CD8-positive, alpha-beta memory T cell (primary cell): Measurements from ENCODE around the gene RAB35. TPM values are rescaled to one million over a fixed set of nuclear protein-coding genes. Genes with fewer than 3 reads are reported as not detected.
A peak's percentile ranks its signal among the peaks of the same experiment; 100 is the strongest.

Experiments
- CTCF ChIA-PET: fragments of 350-600 bp; sonication (Branson Sonifier 250); formaldehyde crosslinking; loops from one replicate; lab custom pipeline; 2021; ENCODE audit warnings: antibody characterized with exemption; lab: Charles Lee
- POLR2A ChIA-PET: fragments of 350-600 bp; sonication (Branson Sonifier 250); formaldehyde crosslinking; loops from one replicate; lab custom pipeline; 2021; ENCODE audit warnings: antibody characterized with exemption; lab: Charles Lee
- DNase-seq, 5 donors: peaks; one replicate each; pipeline versions ENCODE4 v3.0.0 to v3.0.0-alpha.2; 2020 to 2022; ENCODE audit warnings: mixed read lengths in 1 of 5
- H3K27ac ChIP-seq: one replicate; pipeline ENCODE4 v1.7.0; 2013; ENCODE audit warnings: low read depth, mild to moderate bottlenecking, low read length, moderate library complexity
- H3K27me3 ChIP-seq: 2 replicates; pipeline ENCODE4 v1.7.0; 2013; ENCODE audit warnings: low read length, mild to moderate bottlenecking; ENCODE audit not compliant: insufficient read depth, poor library complexity, severe bottlenecking
- H3K36me3 ChIP-seq: 2 replicates; pipeline ENCODE4 v1.7.0; 2013; ENCODE audit warnings: mild to moderate bottlenecking, low read length, moderate library complexity; ENCODE audit not compliant: insufficient read depth
- H3K4me1 ChIP-seq: 2 replicates; pipeline ENCODE4 v1.7.0; 2013; ENCODE audit warnings: mild to moderate bottlenecking, low read length, moderate library complexity; ENCODE audit not compliant: insufficient read depth
- H3K4me3 ChIP-seq: 2 replicates; pipeline ENCODE4 v1.7.0; 2013; ENCODE audit warnings: mild to moderate bottlenecking, low read length
- H3K9me3 ChIP-seq: 2 replicates; pipeline ENCODE4 v1.7.0; 2013; ENCODE audit warnings: mild to moderate bottlenecking, low read length
- H3K27ac Mint-ChIP-seq, 8 donors: one replicate each; pipeline ENCODE4 v1.8.0; 2020 to 2021; ENCODE audit warnings: mixed read lengths in 8 of 8, mild to moderate bottlenecking in 6 of 8, inconsistent platforms in 3 of 8, moderate library complexity in 3 of 8
- H3K27me3 Mint-ChIP-seq, 2 donors: one replicate each; pipeline ENCODE4 v1.8.0; 2020 to 2021; ENCODE audit warnings: mixed read lengths in 2 of 2, mild to moderate bottlenecking in 1 of 2, moderate library complexity in 1 of 2
- H3K36me3 Mint-ChIP-seq, 3 donors: one replicate each; pipeline ENCODE4 v1.8.0; 2020 to 2021; ENCODE audit warnings: mixed read lengths in 3 of 3, inconsistent platforms in 1 of 3, mild to moderate bottlenecking in 1 of 3
- H3K4me1 Mint-ChIP-seq, 3 donors: one replicate each; pipeline ENCODE4 v1.8.0; 2020 to 2021; ENCODE audit warnings: mixed read lengths in 3 of 3, inconsistent platforms in 1 of 3, mild to moderate bottlenecking in 1 of 3
- H3K4me3 Mint-ChIP-seq, 7 donors: one replicate each; pipeline ENCODE4 v1.8.0; 2020 to 2021; ENCODE audit warnings: mixed read lengths in 7 of 7, mild to moderate bottlenecking in 6 of 7, moderate library complexity in 4 of 7, inconsistent platforms in 2 of 7
- H3K9me3 Mint-ChIP-seq, 5 donors: one replicate each; pipeline ENCODE4 v1.8.0; 2020 to 2022; ENCODE audit warnings: mixed read lengths in 5 of 5, mild to moderate bottlenecking in 3 of 5, moderate library complexity in 2 of 5, inconsistent platforms in 1 of 5
- polyA plus RNA-seq: library from polyadenylated mRNA; unstranded; fragments of 300-500 nt; fragmentation: Illumina TruSeq; gene quantifications from one replicate; pipeline ENCODE4 v1.2.3, GENCODE V29; 2021
- total RNA-seq, 2 experiments: library from RNA; stranded (reverse); gene quantifications; one replicate each; pipeline ENCODE4 v1.2.3, GENCODE V29; 2021

RAB35 gene
- total and polyA plus RNA-seq, 3 experiments from 2014 or later, result 26.9 to 77.8 (median 66.8) TPM

DNA sequence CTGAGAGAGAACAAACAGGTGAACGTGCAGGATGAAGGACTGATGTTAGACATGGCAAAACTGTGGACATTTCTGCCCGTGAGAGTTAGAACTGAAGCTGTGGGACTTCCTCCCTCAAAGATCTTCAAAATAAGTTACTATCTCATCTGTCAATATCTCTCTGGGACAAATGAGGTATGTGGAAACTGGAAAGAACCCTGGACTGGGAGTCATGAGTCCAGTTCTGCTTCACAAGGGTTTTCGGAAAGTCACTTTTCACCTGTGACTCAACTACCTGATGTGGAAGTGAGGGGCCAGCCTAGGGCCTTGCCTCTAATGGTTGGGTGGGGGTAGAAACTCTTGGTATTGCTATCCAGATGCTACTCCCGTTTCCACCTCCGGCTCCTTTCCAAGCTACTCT is 47.3 kb downstream of the RAB35 start:
- Mint-ChIP-seq H3K9me3 (no peaks in the 10 kb centered on the region), H3K36me3 (peaks cover 0 to 90% (median 23%) of the 10 kb centered on the region in 3 donors), H3K4me3 (no peak overlapping the region), H3K27me3 (no peaks in the 10 kb centered on the region), H3K27ac (peak overlapping the region in 1 of 8 donors; percentile 66), H3K4me1 (peaks cover under 1 to 10% (median 8%) of the 10 kb centered on the region in 3 donors)
- H3K27me3 ChIP-seq, result no peaks in the 10 kb centered on the region
- peaks cover 2% of the 10 kb centered on the region for H3K4me1 ChIP-seq
- DNase-seq, result no peak
- ChIA-PET POLR2A (no interaction called here), CTCF (interaction anchor here (0.6 kb wide), 1 partner anchor 18 kb away, joined by 3 read pairs; no protein-coding TSS in a partner anchor)
- H3K36me3 ChIP-seq, result peaks cover 18% of the 10 kb centered on the region
- no peak overlapping the region for H3K27ac ChIP-seq
- H3K4me3 ChIP-seq, result no peak overlapping the region
- no peaks in the 10 kb centered on the region for H3K9me3 ChIP-seq

DNA sequence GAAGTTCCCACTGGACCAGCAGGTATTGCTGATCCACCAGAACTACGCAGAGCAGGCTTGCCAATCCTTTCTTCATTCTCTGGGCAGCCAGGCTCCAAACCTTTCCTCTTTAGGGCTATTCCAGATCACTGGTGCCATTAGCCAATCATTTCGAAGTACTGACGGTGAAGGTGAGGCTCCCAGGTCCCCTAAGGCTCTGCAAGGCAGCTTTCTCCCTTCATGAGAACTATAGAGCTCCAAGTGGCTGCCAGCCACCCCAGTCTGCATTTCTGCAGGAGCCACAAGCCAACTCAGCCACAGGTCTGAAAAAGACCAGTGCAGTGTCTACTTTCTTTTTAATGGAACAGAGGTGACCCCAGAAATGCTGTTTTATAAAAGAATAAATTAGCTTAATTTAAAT is 48.7 kb downstream of the RAB35 start:
- no peak overlapping the region for H3K4me3 ChIP-seq
- DNase-seq, result no peak
- Mint-ChIP-seq H3K4me1 (peaks cover 1 to 6% (median 4%) of the 10 kb centered on the region in 3 donors), H3K27me3 (no peaks in the 10 kb centered on the region), H3K9me3 (no peaks in the 10 kb centered on the region), H3K27ac (peak overlapping the region in 4 of 8 donors; percentile 44 to 74 (median 57)), H3K36me3 (peaks cover 0 to 92% (median 20%) of the 10 kb centered on the region in 3 donors), H3K4me3 (no peak overlapping the region)
- no peaks in the 10 kb centered on the region for H3K9me3 ChIP-seq
- no peaks in the 10 kb centered on the region for H3K4me1 ChIP-seq
- peaks cover 23% of the 10 kb centered on the region for H3K36me3 ChIP-seq
- H3K27ac ChIP-seq, result no peak overlapping the region
- POLR2A ChIA-PET, result no interaction called here
- CTCF ChIA-PET, result no interaction called here
- H3K27me3 ChIP-seq, result no peaks in the 10 kb centered on the region

DNA sequence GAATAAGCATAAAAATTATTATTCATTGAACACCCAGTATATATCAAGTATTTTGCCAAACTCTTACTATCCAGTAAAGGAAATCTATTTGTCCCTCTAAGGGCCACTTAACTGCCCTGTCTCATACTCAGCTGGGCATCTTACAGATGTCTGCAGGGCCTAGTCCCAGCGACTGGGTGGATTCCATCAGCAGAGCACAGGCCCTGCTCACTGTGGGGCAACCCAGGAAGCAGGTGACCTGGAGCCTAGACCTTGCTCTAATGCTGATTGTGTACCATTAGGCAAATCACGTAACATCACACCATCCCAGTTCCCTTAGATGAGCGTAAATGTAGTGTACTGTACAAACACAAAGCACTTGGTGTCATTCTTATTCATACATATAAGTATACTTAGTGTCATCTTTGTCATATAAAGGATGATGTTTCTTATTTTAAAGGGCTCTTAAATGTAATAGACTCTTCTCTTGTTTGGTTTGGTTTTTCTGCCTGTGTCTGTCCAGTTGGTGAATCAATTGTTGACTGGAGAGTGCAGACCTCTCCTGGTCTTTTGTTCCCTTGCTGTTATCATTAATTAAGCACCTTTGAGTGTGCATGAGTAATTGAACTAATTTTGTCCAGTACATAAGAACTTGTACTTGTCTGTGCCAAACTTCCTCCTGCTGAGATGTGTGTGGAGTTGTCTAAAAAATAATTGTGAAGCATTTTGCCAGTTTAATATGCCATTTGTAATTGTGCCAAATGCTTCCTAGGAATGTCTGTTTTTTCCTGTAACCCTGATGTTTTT is 49.3 kb downstream of the RAB35 start:
- ChIA-PET CTCF (interaction anchor here (1.1 kb wide), 1 partner anchor 20 kb away, joined by 3 read pairs; no protein-coding TSS in a partner anchor), POLR2A (no interaction called here)
- Mint-ChIP-seq H3K36me3 (peaks cover 0 to 92% (median 18%) of the 10 kb centered on the region in 3 donors), H3K9me3 (no peaks in the 10 kb centered on the region), H3K4me1 (peaks cover 4 to 6% (median 5%) of the 10 kb centered on the region in 3 donors), H3K4me3 (no peak overlapping the region), H3K27ac (peak overlapping the region in 7 of 8 donors; percentile 6 to 74 (median 52)), H3K27me3 (no peaks in the 10 kb centered on the region)
- Histone ChIP-seq H3K27me3 (no peaks in the 10 kb centered on the region), H3K27ac (no peak overlapping the region), H3K4me1 (no peaks in the 10 kb centered on the region), H3K9me3 (no peaks in the 10 kb centered on the region), H3K4me3 (no peak overlapping the region), H3K36me3 (peaks cover 19% of the 10 kb centered on the region)
- DNase-seq, result no peak

DNA sequence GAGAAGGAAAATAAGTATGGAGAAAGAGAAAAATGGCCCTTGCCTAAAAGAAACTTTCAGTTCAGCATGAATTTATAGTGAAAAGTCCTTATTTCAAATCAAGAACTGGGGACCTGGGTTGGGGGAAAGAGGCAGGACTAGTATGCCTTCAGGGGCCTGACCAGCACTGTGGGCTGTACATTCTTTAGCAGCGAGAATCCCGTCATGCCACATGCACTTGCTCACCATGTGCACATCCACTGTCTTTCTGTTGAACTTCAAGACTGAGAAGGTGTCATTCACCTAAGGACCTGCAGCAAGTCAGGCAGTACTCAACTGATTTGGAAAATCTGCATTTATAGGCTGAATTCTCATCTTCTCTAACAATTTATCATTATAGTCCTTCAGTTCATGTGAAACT is 50.2 kb downstream of the RAB35 start:
- Mint-ChIP-seq H3K9me3 (no peaks in the 10 kb centered on the region), H3K27me3 (no peaks in the 10 kb centered on the region), H3K36me3 (peaks cover 0 to 92% (median 16%) of the 10 kb centered on the region in 3 donors), H3K4me1 (peaks cover 4 to 9% (median 6%) of the 10 kb centered on the region in 3 donors), H3K4me3 (no peak overlapping the region), H3K27ac (peak overlapping the region in 2 of 8 donors; percentile 54 to 78)
- Histone ChIP-seq H3K4me3 (no peak overlapping the region), H3K27ac (no peak overlapping the region), H3K9me3 (no peaks in the 10 kb centered on the region), H3K36me3 (peaks cover 22% of the 10 kb centered on the region), H3K27me3 (no peaks in the 10 kb centered on the region), H3K4me1 (no peaks in the 10 kb centered on the region)
- POLR2A ChIA-PET, result no interaction called here
- DNase-seq, result no peak
- CTCF ChIA-PET, result interaction anchor here (1.1 kb wide), 1 partner anchor 21 kb away, joined by 3 read pairs; no protein-coding TSS in a partner anchor

DNA sequence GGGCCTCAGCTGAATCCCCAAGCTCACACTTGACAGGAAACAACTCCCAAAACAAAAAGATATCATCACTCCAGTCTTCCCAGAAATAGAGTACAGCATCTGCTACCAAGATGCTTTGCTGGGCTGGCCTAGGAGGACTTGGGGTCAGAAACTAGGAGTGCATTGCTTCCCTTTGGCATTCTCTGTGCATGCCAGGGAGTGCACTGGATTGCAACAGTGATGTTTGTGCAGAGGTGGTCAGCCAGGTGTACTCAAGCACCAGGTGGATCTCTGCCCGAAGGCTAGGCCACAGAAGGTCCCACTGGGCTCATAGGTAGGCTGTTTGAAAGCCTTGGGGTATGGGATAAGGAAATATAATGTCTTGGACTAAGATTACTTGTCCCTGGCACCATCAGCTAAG is 51.1 kb downstream of the RAB35 start:
- Mint-ChIP-seq H3K27me3 (no peaks in the 10 kb centered on the region), H3K4me3 (no peak overlapping the region), H3K36me3 (peaks cover 0 to 95% (median 17%) of the 10 kb centered on the region in 3 donors), H3K27ac (no peak overlapping the region), H3K4me1 (peaks cover 6 to 9% (median 6%) of the 10 kb centered on the region in 3 donors), H3K9me3 (no peaks in the 10 kb centered on the region)
- Histone ChIP-seq H3K27me3 (no peaks in the 10 kb centered on the region), H3K9me3 (no peaks in the 10 kb centered on the region), H3K36me3 (peaks cover 22% of the 10 kb centered on the region), H3K4me1 (no peaks in the 10 kb centered on the region), H3K4me3 (no peak overlapping the region), H3K27ac (no peak overlapping the region)
- ChIA-PET POLR2A (no interaction called here), CTCF (no interaction called here)
- no peak for DNase-seq

DNA sequence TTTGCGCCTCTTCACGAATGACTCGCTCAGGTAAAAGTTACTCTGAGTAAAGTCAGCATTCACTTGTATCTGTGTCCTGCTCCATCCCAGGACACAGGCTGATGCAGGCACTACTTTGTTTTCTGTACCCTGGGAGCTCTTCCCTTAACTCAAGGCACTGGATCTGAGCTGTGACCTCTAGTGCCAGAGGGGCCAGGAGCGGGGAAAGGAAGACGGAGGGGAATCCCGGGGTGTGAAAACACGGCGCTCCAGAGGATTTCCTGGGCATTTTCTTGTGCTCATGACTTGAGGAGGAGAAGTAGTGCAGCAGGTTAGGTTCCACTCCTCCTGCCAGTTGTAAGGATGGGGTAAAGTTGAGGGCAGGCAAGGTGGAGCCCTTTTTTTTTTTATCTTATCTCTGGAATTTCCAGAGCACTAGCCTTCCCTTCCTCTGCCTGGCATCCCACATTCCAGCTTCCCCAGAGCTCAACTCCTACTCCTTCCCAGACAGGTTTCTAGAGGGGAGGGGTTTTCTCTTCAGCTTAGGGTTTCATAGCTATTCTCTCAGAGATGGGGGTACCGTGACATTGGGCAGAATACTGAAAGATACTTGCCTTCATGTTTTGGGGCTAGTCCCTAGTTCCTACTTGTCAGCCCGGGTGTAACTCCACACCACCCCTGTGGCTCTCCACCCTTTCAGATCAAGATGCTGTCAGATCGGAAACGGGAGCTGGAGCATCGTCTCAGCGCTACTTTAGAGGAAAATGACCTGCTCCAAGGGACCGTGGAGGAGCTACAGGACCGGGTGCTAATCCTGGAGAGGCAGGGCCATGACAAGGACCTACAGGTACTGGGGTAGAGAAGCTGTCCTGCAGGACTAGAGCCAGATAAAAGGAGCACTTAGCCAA is 52.3 kb downstream of the RAB35 start:
- ChIA-PET CTCF (interaction anchor here (1.3 kb wide), 1 partner anchor 57 kb away, joined by 4 read pairs; no protein-coding TSS in a partner anchor), POLR2A (interaction anchor here (0.7 kb wide), 1 partner anchor 1326 kb away, joined by 3 read pairs; no protein-coding TSS in a partner anchor)
- Histone ChIP-seq H3K4me1 (no peaks in the 10 kb centered on the region), H3K4me3 (no peak overlapping the region), H3K27me3 (no peaks in the 10 kb centered on the region), H3K9me3 (no peaks in the 10 kb centered on the region), H3K36me3 (peaks cover 22% of the 10 kb centered on the region), H3K27ac (no peak overlapping the region)
- no peaks in the 10 kb centered on the region for H3K9me3 Mint-ChIP-seq
- H3K27me3 Mint-ChIP-seq, result no peaks in the 10 kb centered on the region
- peaks cover 3 to 10% (median 9%) of the 10 kb centered on the region in 3 donors for H3K4me1 Mint-ChIP-seq
- DNase-seq, result no peak
- no peak overlapping the region for H3K4me3 Mint-ChIP-seq
- H3K36me3 Mint-ChIP-seq, result peaks cover 0 to 89% (median 17%) of the 10 kb centered on the region in 3 donors
- peak overlapping the region in 6 of 8 donors; percentile 35 to 84 (median 66) for H3K27ac Mint-ChIP-seq

DNA sequence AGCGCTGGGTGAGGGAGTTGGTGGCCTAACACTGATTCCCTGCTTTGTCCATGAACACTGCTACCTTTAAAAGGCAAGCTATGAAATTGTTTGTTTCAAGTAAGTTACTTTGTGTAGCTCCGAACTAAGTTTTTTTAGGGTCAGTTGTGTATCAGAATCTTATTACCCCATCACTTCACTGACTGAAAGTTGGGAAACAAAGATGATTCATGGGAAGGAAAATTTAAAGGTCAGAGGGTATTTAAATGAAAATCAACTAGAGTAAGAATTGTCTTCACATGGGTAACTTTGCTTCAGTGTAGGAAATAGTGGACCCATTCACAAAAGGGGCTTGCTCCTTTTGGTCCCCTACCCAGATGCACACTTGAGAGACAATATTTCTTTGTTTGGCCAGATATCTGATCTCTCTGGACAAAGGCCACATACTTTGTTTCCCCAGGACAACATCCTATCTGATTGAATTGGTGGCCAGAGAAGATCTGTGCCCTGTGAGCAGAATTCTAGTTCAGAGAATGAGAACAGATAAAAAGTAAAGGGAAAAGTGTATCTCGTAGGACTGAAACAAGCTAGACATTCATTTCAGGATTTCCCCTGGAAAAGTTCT is 53.5 kb downstream of the RAB35 start:
- ChIA-PET CTCF (interaction anchor here (1.3 kb wide), 1 partner anchor 56 kb away, joined by 4 read pairs; no protein-coding TSS in a partner anchor), POLR2A (no interaction called here)
- Histone ChIP-seq H3K4me1 (no peaks in the 10 kb centered on the region), H3K9me3 (no peaks in the 10 kb centered on the region), H3K4me3 (no peak overlapping the region), H3K36me3 (peaks cover 22% of the 10 kb centered on the region), H3K27me3 (no peaks in the 10 kb centered on the region), H3K27ac (no peak overlapping the region)
- H3K4me3 Mint-ChIP-seq, result no peak overlapping the region
- H3K27ac Mint-ChIP-seq, result peak overlapping the region in 1 of 8 donors; percentile 11
- H3K4me1 Mint-ChIP-seq, result peaks cover under 1 to 12% (median 9%) of the 10 kb centered on the region in 3 donors
- no peaks in the 10 kb centered on the region for H3K9me3 Mint-ChIP-seq
- DNase-seq, result no peak
- H3K27me3 Mint-ChIP-seq, result no peaks in the 10 kb centered on the region
- peaks cover 0 to 80% (median 17%) of the 10 kb centered on the region in 3 donors for H3K36me3 Mint-ChIP-seq
